ENCODE results near the gene ELMO2.

The ELMO2 gene

DNA sequence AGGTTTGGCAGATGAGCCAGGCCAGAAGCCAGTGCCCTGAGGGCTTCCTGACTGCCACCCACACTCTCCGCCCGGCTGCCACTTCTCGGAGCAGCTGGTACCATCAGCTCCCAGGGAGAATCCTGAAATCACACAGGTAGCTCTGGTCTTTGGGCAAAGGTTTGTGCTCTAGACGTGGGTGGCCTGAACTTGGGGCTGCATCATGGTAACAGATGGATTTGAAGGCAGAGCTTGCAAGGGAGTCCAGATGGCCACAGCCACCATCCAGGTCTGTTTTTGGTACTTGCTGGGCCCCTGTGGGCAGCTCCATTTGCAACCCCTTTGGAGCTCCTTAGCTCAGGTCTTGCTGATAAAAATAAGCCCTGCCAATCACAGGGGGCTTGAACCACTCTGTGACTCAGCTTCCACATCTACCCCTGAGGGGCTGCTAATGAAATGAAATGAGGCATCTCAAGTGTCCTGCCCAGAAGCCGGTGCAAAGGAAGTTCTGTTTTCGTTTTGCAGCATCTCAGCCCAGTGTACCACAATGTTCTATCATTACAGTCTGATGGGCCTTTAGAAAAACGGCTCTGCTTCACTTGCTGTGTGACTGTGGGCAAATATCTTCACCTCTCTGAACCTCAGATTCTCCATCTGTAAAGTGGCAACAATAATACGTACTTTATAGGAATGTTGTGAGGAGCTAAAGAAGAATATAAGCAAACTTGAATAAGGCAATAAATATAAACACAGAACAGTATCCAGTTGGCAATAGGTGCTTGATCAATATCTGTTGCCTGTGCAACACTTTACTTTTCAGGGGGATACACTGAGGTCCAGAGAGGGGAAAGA lies 73.0 kb downstream of the ELMO2 start:
- no peak for TF ChIP-seq POLR2A (IDR thresholded peaks at IDR 0.05; ENCODE audit: low read depth, low read length)
- no peak for FAIRE-seq

GRCh38 chr20:46332373-46333160 lies 73.8 kb downstream of the ELMO2 start:
- TF ChIP-seq POLR2A (IDR thresholded peaks at IDR 0.05; ENCODE audit: low read depth, low read length): no peak
- no peak for DNase-seq (ENCODE audit: insufficient read length, low spot score)
- FAIRE-seq: no peak

More for the DNA sequence above, 73.0 kb downstream of the ELMO2 start:
- DNase-seq (ENCODE audit: insufficient read length, low spot score): no peak

- no peak for TF ChIP-seq POLR2A (IDR thresholded peaks at IDR 0.05; ENCODE audit: low read depth, low read length)
- FAIRE-seq (no peak), DNase-seq (ENCODE audit: insufficient read length, low spot score) (no peak)
Measured at GRCh38 chr20:46331611-46332361, 74.6 kb downstream of the ELMO2 start.

- TF ChIP-seq POLR2A (IDR thresholded peaks at IDR 0.05; ENCODE audit: low read depth, low read length): no peak
- DNase-seq (ENCODE audit: insufficient read length, low spot score) (no peak), FAIRE-seq (no peak)
Measured at GRCh38 chr20:46330831-46331371, 75.5 kb downstream of the ELMO2 start.

DNA sequence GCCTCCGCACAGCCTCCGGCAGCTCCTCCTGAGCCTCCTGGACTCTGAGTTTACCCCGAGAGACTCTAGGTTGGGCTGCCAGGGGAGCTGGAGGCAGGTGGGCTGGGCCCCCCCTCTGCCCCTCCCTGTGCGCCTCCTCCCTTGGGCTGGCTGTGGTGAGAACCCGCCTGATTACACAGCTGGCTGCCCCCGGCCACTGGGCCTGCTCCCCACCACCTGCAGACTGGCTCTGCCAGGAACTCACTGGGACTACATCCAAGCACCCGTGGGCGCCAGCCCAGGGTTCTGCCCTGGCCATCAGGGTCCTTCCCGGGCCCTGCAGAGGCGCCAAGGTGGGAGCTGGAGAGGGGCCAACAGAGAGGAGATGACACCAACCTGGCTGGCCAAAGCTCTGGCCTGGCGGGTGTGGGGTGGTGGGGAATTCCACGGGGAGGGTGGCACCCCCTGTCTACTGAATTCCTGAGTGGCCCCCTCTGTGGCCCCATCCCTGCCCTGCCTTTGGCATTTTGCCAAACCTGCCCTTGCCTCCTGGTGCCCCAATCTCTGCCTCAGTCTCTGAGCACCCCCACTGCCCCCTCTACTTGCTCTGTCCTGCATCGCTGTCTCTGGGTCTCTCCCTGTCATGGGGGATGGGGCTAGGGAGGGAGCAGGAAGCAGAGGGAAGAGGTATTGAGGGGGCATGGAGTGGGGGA lies 76.2 kb downstream of the ELMO2 start:
- FAIRE-seq (no peak), DNase-seq (ENCODE audit: insufficient read length, low spot score) (no peak)
- no peak for TF ChIP-seq POLR2A (IDR thresholded peaks at IDR 0.05; ENCODE audit: low read depth, low read length)

DNA sequence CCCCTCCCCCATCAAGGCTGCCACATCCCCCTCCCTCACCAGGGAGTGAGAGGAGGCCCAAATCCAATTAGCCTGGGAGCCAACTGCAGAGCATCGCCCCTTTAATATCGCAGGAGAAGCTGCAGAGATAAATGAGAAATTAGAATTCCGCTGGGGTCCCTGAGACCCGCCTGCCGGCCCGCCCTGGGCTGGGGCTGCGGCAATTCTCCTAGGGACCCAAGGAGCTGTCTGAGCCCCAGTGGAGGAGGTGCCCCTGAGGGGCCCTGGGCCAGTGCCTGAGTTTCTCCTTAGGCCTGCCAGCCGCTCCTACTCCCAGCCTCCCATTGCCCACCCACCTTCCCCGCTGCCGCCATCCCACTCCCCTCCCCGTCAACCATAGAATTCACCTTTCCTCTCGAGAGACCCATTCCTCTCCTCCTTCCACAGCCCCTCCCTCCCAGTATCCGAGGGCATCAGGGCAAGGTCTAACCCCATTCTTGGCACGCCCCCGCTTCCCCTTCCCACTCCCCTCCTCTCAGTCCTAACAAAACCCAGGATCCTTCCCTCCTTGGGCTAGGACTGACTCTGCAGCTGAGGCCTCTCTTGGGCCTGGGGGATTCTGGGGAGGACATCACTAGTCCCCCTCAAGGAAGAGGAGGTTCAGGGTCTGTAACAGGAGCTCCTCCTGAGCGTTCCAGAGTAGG lies 78.1 kb downstream of the ELMO2 start:
- FAIRE-seq: no peak
- DNase-seq (ENCODE audit: insufficient read length, low spot score): no peak
- no peak for TF ChIP-seq POLR2A (IDR thresholded peaks at IDR 0.05; ENCODE audit: low read depth, low read length)

DNA sequence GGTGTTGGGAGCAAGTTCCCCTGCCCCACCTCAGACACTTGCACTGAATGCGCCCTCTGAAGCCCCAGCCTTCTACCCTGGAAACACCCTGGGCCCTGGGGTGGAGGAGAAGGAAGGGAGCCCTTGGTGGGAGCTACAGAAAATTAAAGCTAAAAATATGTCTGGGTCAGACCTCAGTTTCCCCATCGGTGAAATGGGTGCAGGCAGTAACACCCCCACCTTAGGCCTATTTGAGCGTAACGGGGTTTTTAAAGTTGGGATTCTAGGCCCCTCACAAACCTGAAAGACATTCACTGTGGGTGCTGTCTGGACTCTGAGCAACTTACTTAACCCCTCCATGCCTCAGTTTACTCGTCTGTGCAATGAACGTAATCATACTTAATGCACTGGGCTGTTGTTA lies 78.9 kb downstream of the ELMO2 start:
- FAIRE-seq (no peak), DNase-seq (ENCODE audit: insufficient read length, low spot score) (no peak)

DNA sequence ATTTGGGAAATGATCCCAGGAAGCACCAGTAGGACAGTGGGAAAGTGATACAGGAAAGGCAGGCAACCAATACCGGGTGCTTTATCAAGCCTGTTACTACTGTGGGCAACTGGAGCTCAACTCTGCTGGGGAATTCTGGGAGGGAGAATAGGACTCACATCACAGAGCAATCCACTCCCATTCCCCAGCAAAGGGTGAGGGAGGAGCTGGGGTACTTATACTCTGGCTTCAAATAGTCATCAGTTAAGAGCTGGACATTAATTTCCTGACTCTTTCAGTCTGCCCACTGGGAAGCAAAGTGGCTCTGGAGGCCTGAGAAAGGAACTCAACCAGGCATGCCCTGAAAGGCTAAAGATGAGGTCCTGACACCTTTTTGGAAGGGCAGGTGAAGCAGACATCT lies 80.6 kb downstream of the ELMO2 start:
- no peak for DNase-seq (ENCODE audit: insufficient read length, low spot score)
- TF ChIP-seq POLR2A (IDR thresholded peaks at IDR 0.05; ENCODE audit: low read depth, low read length): no peak
- FAIRE-seq: no peak

More for the DNA sequence above, 78.9 kb downstream of the ELMO2 start:
- no peak for TF ChIP-seq POLR2A (IDR thresholded peaks at IDR 0.05; ENCODE audit: low read depth, low read length)

- peak; percentile 55 for DNase-seq (ENCODE audit: insufficient read length, low spot score)
- no peak for TF ChIP-seq POLR2A (IDR thresholded peaks at IDR 0.05; ENCODE audit: low read depth, low read length)
- FAIRE-seq: no peak
Measured at GRCh38 chr20:46324960-46325703, 81.3 kb downstream of the ELMO2 start.

GRCh38 chr20:46324379-46324778 lies 82.0 kb downstream of the ELMO2 start:
- no peak for TF ChIP-seq POLR2A (IDR thresholded peaks at IDR 0.05; ENCODE audit: low read depth, low read length)
- FAIRE-seq: no peak
- no peak for DNase-seq (ENCODE audit: insufficient read length, low spot score)

DNA sequence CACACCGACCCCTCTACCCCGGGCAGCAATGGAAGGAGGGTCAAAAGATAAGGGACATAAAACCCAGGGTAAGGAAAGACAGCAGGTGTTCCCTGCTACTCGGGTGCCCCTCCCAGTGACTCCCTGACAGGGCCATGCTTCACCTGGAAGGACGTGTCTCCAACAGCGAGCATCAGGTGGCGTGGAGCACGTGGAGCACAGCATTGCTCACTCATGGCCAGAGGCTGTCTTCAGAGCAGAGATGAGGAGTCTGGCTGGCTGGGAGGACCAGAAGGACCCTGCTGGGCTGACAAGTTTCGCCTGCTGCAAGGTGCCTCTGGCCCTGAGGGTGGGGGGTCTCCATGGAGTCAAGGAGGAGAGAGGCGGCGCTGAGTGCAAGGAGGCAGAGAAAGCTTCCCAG lies 82.9 kb downstream of the ELMO2 start:
- DNase-seq (ENCODE audit: insufficient read length, low spot score) (no peak), FAIRE-seq (no peak)

GRCh38 chr20:46322641-46323040 lies 83.8 kb downstream of the ELMO2 start:
- DNase-seq (ENCODE audit: insufficient read length, low spot score) (no peak), FAIRE-seq (no peak)
- TF ChIP-seq POLR2A (IDR thresholded peaks at IDR 0.05; ENCODE audit: low read depth, low read length): no peak

More for the DNA sequence above, 82.9 kb downstream of the ELMO2 start:
- no peak for TF ChIP-seq POLR2A (IDR thresholded peaks at IDR 0.05; ENCODE audit: low read depth, low read length)

Data from H54 (cell line).